Epithelial cell of esophagus (primary cell): ENCODE data around the gene NLE1.

Experiments
- DNase-seq: peaks from one replicate; pipeline ENCODE4 v3.0.0; 2010; ENCODE audit warnings: low read depth
- H3K4me3 ChIP-seq: 2 replicates; pipeline ENCODE4 v1.5.1; 2011; ENCODE audit warnings: mild to moderate bottlenecking, low read length, control low read depth
- CTCF ChIP-seq: IDR thresholded peaks from 2 replicates; pipeline ENCODE4 v1.5.1; 2011; ENCODE audit warnings: low read depth, mild to moderate bottlenecking, low read length, control low read depth, inconsistent platforms; ENCODE audit not compliant: insufficient read depth; ENCODE audit errors: missing control alignments

NLE1 gene

DNA sequence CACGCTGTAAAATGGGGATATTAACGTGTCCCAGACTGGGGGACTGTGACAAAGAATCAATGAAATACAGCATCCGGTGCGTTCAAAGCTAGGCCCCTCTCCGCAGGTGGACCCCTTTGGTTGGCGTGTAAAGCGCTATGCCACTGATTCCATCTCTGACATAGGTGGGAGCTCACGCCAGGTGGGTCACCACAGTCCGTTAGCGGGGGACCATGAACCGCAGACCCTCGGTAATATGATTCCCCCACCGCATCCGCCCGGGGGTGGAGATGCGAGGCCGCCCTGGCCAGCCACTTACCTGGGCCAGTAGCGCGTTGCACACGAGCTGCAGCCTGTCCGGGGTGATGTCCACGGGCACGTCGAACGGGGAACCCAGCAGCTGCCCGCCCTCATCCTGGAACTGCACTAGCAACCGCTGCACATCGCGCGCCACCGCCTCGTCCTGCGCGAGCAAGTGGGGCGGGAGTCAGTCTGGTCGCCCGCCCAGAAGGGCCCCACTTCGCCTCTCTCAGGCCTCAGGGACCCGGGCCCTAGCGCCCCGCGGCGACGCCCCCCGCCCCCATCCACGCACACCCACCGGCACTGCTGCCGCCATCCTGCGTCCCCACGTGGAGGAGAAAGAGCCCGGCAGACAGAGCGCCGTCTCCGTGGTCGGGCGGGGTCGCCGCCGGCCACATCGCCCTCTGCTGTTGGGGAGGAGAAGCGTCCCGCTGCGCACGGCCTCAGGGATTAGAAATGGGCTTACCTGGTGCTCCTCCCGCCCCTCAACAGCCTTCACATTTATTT, at the start of gene NLE1:
Gene NLE1, minus strand, starts transcription at position 623 of the 786 bp plus-strand sequence. Its CDS starts 28 bp downstream, at position 595.
- peak within 1 kb of the TSS; percentile 98 for H3K4me3 ChIP-seq
- DNase-seq = peak; percentile 85
- peak; percentile 84 for TF ChIP-seq CTCF

- no peak for DNase-seq
- TF ChIP-seq CTCF = no peak
- no peak overlapping the region for H3K4me3 ChIP-seq
These were observed 49.0 kb upstream of the NLE1 start for GRCh38 chr17:35191001-35191695.

DNA sequence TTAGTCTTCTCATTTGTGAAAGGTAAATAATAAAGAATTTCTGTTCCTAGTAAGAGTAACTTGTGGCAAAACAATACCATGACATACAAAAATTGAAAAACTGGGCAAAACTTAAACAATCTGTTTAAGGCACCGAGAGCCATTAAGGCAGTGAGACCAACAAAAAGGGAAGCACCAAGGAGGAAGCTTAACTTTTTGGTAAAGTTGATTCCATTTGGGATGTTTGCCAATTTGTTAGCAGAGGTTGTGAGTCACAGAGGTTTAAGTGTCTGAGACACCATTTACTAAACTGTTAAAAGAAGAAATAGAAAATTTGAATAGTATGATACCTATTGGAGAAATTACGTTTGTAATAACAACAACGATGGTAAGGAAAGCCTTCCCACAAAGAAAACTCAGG, 47.2 kb upstream of the NLE1 start:
- TF ChIP-seq CTCF = no peak
- DNase-seq = peak; percentile 75
- no peak overlapping the region for H3K4me3 ChIP-seq

DNA sequence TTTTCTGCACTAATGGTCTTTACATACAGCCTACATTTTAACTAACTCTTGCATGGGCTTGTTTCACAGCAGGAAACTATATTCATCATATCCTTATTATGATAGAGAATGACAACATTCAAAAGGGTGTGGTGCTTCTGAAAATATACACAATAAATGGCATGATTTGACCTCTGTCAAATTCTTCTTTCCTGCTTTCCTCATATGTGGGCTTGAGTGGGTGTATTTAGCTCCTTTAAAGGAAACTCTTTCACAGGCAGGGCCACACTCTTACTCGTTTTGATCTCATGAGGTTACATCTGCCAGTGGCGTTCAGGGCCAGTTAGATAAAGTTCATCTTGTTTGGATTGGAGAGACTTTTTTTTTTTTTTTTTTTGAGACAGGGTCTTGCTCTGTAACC, 46.0 kb upstream of the NLE1 start:
- DNase-seq = peak; percentile 78
- TF ChIP-seq CTCF = no peak
- H3K4me3 ChIP-seq = no peak overlapping the region

- DNase-seq = no peak
- H3K4me3 ChIP-seq = no peak overlapping the region
- no peak for TF ChIP-seq CTCF
These were observed 45.4 kb upstream of the NLE1 start for GRCh38 chr17:35187481-35187880.

- no peak for DNase-seq
- TF ChIP-seq CTCF = no peak
- H3K4me3 ChIP-seq = no peak overlapping the region
These were observed 43.7 kb upstream of the NLE1 start for GRCh38 chr17:35185849-35186248.
